ENCODE measurements around the gene TNKS1BP1. TPM values are rescaled to one million over a fixed set of nuclear protein-coding genes. Genes with fewer than 3 reads are reported as not detected.

Gene TNKS1BP1
- total RNA-seq, 2 experiments from 2014 or later: 15.7 to 18.0 TPM

DNA sequence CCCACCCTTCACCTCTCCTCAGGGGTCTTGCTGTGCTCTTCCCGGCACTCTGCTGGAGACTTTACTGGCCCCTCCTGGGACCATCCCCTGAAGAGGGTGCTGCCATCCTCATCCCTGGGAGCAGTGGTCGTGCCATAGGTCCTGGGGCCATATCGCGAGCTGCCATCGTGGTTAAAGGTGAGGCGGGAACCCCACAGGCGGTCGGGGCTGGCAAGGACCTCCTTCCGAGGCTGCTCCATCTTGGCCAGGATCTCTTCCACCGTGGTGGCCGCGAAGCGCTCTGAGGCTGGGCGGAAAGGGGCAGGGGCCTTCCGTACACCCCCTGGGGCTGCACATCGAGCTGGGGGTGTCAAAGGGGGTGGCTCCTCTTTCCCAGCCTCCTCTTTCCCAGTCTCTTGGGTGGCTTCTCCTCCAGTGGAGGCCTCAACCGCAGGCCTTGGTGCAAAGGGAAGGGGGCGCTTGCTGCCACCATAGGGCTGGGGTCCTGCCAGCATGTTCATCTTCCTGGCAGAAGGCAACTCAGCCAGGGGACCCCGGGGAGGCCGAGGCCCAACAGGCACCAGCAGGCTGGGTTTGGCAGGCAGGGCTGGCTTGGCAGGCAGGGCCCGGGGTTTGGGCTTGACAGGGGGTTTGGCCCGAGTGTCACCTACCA is 4.6 kb downstream of the TNKS1BP1 start:
- ATAC-seq (ENCODE audit: low read depth) (no peak), DNase-seq (no peak)
- H3K4me1 Mint-ChIP-seq: peaks cover 13% of the 10 kb centered on the region
- no peaks in the 10 kb centered on the region for H3K27me3 Mint-ChIP-seq
- no peak overlapping the region for H3K4me3 Mint-ChIP-seq
- H3K9me3 Mint-ChIP-seq: no peaks in the 10 kb centered on the region
- POLR2A ChIA-PET: no interaction called here
- peaks cover 10% of the 10 kb centered on the region for H3K36me3 Mint-ChIP-seq
- H3K27ac Mint-ChIP-seq: no peak overlapping the region

- Mint-ChIP-seq H3K27me3 (no peaks in the 10 kb centered on the region), H3K4me3 (no peak overlapping the region), H3K4me1 (peaks cover 11% of the 10 kb centered on the region), H3K9me3 (no peaks in the 10 kb centered on the region), H3K27ac (no peak overlapping the region), H3K36me3 (peaks cover 12% of the 10 kb centered on the region)
- POLR2A ChIA-PET: interaction anchor here (1.1 to 4.0 kb wide), 2 partner anchors 7 to 13 kb away, joined by 8 to 34 read pairs; partner anchors contain the start of gene TNKS1BP1
- DNase-seq (no peak), ATAC-seq (ENCODE audit: low read depth) (no peak)
Measured at GRCh38 chr11:57318178-57318577, 6.6 kb downstream of the TNKS1BP1 start.

DNA sequence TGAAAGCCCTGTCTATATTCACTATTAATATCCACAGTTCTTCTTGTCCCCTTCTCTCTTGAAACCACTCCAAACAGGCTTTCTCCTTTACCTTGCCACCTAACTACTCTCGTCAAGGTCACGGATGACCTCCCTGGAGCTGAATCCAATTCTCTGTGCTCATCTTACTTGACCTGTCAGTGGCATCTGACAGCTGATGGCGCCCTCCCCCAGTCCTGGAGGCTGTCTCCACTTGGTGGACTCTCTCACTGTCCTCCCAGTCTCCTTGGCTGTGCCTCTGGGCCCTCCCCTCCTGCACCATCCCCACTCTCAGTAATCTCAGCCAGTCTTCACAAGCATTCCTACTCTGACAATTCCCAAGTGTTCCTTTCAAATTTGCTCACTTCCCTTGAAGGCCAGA is 8.7 kb downstream of the TNKS1BP1 start:
- Mint-ChIP-seq H3K9me3 (no peaks in the 10 kb centered on the region), H3K4me3 (no peak overlapping the region), H3K27ac (no peak overlapping the region), H3K36me3 (peaks cover 9% of the 10 kb centered on the region), H3K27me3 (no peaks in the 10 kb centered on the region), H3K4me1 (peaks cover 13% of the 10 kb centered on the region)
- ATAC-seq (ENCODE audit: low read depth) (no peak), DNase-seq (no peak)
- POLR2A ChIA-PET: interaction anchor here (1.6 to 4.0 kb wide), 2 partner anchors 9 to 19 kb away, joined by 6 to 34 read pairs; partner anchors contain the start of genes SSRP1 and TNKS1BP1

- peaks cover 15% of the 10 kb centered on the region for H3K4me1 Mint-ChIP-seq
- POLR2A ChIA-PET: interaction anchor here (1.6 to 4.0 kb wide), 2 partner anchors 10 to 20 kb away, joined by 6 to 34 read pairs; partner anchors contain the start of genes SSRP1 and TNKS1BP1
- H3K27me3 Mint-ChIP-seq: no peaks in the 10 kb centered on the region
- H3K4me3 Mint-ChIP-seq: no peak overlapping the region
- H3K36me3 Mint-ChIP-seq: peaks cover 5% of the 10 kb centered on the region
- ATAC-seq (ENCODE audit: low read depth): peak; percentile 62
- H3K27ac Mint-ChIP-seq: no peak overlapping the region
- H3K9me3 Mint-ChIP-seq: no peaks in the 10 kb centered on the region
- DNase-seq: peak; percentile 54
Measured at GRCh38 chr11:57315491-57315890, 9.3 kb downstream of the TNKS1BP1 start.

- Mint-ChIP-seq H3K27me3 (no peaks in the 10 kb centered on the region), H3K36me3 (peaks cover 5% of the 10 kb centered on the region), H3K4me1 (peaks cover 15% of the 10 kb centered on the region), H3K9me3 (no peaks in the 10 kb centered on the region), H3K27ac (peak overlapping the region; percentile 42), H3K4me3 (no peak overlapping the region)
- no peak for ATAC-seq (ENCODE audit: low read depth)
- POLR2A ChIA-PET: interaction anchor here (1.6 to 4.0 kb wide), 2 partner anchors 11 to 21 kb away, joined by 6 to 34 read pairs; partner anchors contain the start of genes SSRP1 and TNKS1BP1
- DNase-seq: no peak
Measured at GRCh38 chr11:57314221-57314973, 10.4 kb downstream of the TNKS1BP1 start.

- Mint-ChIP-seq H3K9me3 (no peaks in the 10 kb centered on the region), H3K4me1 (peaks cover 15% of the 10 kb centered on the region), H3K4me3 (no peak overlapping the region), H3K27ac (peak overlapping the region; percentile 42), H3K27me3 (no peaks in the 10 kb centered on the region), H3K36me3 (peaks cover 3% of the 10 kb centered on the region)
- ATAC-seq (ENCODE audit: low read depth) (no peak), DNase-seq (no peak)
- POLR2A ChIA-PET: no interaction called here
Measured at GRCh38 chr11:57313788-57314135, 11.0 kb downstream of the TNKS1BP1 start.

DNA sequence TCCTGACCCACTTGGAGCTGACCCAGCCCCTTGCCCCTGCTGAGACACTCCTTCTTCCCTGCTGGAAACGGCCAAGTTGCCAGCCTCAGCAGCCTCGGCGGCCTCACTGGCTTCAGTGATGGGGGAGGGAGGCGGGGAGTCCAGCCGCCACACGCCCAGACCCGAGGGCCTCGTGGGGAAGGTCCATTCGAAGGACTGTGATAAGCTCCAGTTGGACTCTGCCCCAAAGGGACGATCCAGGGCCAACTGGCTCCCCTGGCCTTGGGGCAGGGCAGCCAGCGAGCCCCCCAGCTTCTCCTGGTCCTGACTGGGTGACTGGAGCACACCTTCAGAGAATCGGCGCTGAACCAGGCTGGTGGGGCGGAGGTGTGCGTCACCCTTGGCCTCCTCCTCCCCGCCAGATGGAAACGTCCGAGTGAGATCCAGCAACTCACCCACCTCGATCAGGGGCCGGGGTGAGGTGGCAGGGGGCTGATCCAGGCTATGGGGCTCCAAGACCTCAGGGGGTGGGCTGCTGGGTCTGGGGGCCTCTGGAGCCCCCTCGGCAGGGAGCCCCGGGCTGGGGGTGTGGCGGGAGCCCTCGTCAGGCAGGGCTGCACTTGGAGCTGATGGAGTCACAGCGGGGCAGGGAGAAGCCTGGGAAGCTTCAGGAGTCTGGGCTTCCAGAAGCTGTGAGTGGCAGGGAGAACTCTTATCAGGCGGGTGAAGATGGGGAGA is 11.5 kb downstream of the TNKS1BP1 start:
- no peak overlapping the region for H3K27ac Mint-ChIP-seq
- POLR2A ChIA-PET: no interaction called here
- no peaks in the 10 kb centered on the region for H3K9me3 Mint-ChIP-seq
- no peak overlapping the region for H3K4me3 Mint-ChIP-seq
- no peaks in the 10 kb centered on the region for H3K27me3 Mint-ChIP-seq
- peaks cover 15% of the 10 kb centered on the region for H3K4me1 Mint-ChIP-seq
- DNase-seq: no peak
- peaks cover 3% of the 10 kb centered on the region for H3K36me3 Mint-ChIP-seq
- no peak for ATAC-seq (ENCODE audit: low read depth)

- no peak for DNase-seq
- Mint-ChIP-seq H3K4me1 (peaks cover 13% of the 10 kb centered on the region), H3K36me3 (peaks cover 2% of the 10 kb centered on the region), H3K27ac (peak overlapping the region; percentile 56), H3K9me3 (no peaks in the 10 kb centered on the region), H3K4me3 (peak overlapping the region; percentile 55), H3K27me3 (no peaks in the 10 kb centered on the region)
- POLR2A ChIA-PET: interaction anchor here (1.6 kb wide), 1 partner anchor 22 kb away, joined by 11 read pairs; the partner anchor contains the start of gene SSRP1
- no peak for ATAC-seq (ENCODE audit: low read depth)
Measured at GRCh38 chr11:57312511-57313021, 12.2 kb downstream of the TNKS1BP1 start.

DNA sequence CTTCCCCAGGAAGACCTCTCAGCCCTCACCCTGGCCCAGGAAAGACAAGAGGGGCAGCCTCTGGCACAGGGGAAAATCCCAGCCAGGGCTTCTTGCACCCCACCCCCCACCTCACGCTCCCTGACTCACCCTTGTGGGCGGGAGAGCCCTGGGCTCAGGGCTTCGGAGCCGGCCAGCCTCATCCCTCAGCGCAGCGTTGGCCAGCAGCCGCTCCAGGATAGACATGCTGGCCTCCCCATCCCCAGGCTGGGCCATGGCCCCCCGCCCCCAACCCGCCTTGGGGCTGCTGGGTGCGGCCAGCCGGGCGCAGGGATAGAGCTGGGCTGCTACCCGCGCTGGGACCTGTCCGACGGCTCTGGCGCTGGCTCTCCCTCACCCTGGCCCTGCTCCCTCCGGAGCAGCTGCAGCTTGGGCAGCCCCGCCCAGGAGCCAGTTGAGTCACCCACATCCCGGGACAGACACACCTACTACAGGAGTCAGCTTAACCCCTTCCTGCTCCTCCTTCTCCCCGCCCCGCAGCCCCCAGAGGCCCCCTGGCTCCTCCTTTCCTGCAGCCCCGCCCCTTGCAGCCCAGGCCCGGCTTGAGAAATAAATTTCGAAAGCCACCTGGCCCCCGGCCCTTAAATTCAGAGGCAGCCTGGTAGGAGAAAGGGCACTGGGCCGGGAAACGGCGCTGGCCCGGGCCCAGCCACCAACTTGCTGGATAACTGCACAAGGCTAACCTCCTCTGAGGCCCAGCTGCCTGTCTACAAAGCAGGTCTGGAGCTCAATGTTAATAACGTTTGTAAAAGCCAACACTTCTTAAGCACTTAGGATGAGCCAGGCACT is 13.4 kb downstream of the TNKS1BP1 start:
- H3K27me3 Mint-ChIP-seq: no peaks in the 10 kb centered on the region
- H3K36me3 Mint-ChIP-seq: peaks cover 2% of the 10 kb centered on the region
- POLR2A ChIA-PET: interaction anchor here (0.6 to 2.1 kb wide), 3 partner anchors 14 to 984 kb away, joined by 3 to 25 read pairs (median 11); partner anchors contain the start of genes SSRP1 and TNKS1BP1
- peak; percentile 97 for ATAC-seq (ENCODE audit: low read depth)
- peak; percentile 82 for DNase-seq
- peak overlapping the region; percentile 79 for H3K4me3 Mint-ChIP-seq
- peaks cover 15% of the 10 kb centered on the region for H3K4me1 Mint-ChIP-seq
- H3K9me3 Mint-ChIP-seq: no peaks in the 10 kb centered on the region
- peak overlapping the region; percentile 59 for H3K27ac Mint-ChIP-seq

GRCh38 chr11:57310630-57311086 is 14.1 kb downstream of the TNKS1BP1 start:
- POLR2A ChIA-PET: interaction anchor here (2.1 kb wide), 1 partner anchor 15 kb away, joined by 25 read pairs; the partner anchor contains the start of gene TNKS1BP1
- Mint-ChIP-seq H3K27ac (peak overlapping the region; percentile 9), H3K9me3 (no peaks in the 10 kb centered on the region), H3K4me1 (peaks cover 15% of the 10 kb centered on the region), H3K36me3 (peaks cover 2% of the 10 kb centered on the region), H3K4me3 (peak overlapping the region; percentile 79), H3K27me3 (no peaks in the 10 kb centered on the region)
- no peak for ATAC-seq (ENCODE audit: low read depth)
- DNase-seq: no peak

- no peaks in the 10 kb centered on the region for H3K27me3 Mint-ChIP-seq
- no peaks in the 10 kb centered on the region for H3K9me3 Mint-ChIP-seq
- H3K36me3 Mint-ChIP-seq: peaks cover 2% of the 10 kb centered on the region
- POLR2A ChIA-PET: interaction anchor here (2.1 kb wide), 1 partner anchor 15 kb away, joined by 25 read pairs; the partner anchor contains the start of gene TNKS1BP1
- ATAC-seq (ENCODE audit: low read depth): no peak
- H3K4me3 Mint-ChIP-seq: no peak overlapping the region
- no peak for DNase-seq
- H3K27ac Mint-ChIP-seq: no peak overlapping the region
- H3K4me1 Mint-ChIP-seq: peaks cover 15% of the 10 kb centered on the region
Measured at GRCh38 chr11:57310091-57310490, 14.7 kb downstream of the TNKS1BP1 start.

Data from activated naive CD8-positive, alpha-beta T cell treated with anti-CD3 and anti-CD28 coated beads, Interleukin-2, amount 10 ng/mL, durations not matched to agents 7 days and 5 days (primary cell).